HG03439 (cell line): Measurements from ENCODE around the gene IL17A.
A peak's percentile ranks its signal among the peaks of the same experiment; 100 is the strongest.
"Not testable (repeated sequence)": the region's sequence is repeated elsewhere in the genome, so short reads cannot be mapped to it uniquely, and the experiment has no call there.

ENCODE experiments used
- ATAC-seq: cut with Tn5 transposase; IDR thresholded peaks from one replicate; pipeline ENCODE4 v1.9.1; 2021; ENCODE audit warnings: mild to moderate bottlenecking, moderate library complexity; ENCODE audit not compliant: unreplicated experiment

The IL17A gene

DNA sequence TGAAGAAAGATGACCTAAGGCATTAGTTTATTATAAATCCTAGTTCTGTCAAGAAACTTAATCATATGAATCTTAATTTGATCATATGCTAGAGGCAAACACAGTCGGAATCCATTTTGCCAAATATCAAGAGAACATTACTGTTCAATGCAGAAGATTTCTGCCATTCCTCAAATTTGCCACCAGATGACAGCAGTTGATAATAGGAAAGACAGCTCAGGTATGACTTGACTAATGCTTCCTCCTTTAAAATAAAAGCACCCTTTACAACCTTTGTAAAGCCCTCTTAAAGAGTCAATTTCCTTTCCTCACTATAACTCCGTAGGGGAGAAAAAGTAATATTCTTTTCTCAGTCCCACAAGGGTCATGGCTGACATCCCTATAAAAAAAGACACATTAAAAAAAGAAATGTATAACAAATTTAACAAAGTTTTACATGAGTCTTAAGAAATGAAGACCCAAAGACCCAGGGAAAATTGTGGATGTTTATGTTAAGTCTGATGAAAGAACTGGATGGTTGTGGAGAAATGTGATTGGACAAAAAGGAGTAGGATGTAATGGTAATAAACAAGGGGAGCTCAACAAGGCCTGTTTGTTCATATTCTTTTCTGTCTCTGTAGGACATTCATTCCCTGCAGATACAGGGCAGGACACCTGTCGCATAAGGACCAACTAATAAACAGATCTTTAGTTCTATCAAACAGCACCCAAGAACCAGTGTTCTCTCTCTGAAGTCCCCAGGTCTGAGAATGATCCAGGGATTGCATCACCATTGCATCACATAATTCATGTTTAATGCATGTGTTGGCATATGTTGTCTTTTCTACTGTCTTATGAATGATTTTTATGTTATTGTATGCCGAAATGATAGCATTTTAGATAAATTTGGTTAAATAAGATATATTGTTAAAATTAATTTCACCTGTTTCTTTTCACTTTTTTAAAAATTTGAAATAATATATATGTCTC is 23.0 kb upstream of the IL17A start:
- ATAC-seq, result peak; percentile 43

DNA sequence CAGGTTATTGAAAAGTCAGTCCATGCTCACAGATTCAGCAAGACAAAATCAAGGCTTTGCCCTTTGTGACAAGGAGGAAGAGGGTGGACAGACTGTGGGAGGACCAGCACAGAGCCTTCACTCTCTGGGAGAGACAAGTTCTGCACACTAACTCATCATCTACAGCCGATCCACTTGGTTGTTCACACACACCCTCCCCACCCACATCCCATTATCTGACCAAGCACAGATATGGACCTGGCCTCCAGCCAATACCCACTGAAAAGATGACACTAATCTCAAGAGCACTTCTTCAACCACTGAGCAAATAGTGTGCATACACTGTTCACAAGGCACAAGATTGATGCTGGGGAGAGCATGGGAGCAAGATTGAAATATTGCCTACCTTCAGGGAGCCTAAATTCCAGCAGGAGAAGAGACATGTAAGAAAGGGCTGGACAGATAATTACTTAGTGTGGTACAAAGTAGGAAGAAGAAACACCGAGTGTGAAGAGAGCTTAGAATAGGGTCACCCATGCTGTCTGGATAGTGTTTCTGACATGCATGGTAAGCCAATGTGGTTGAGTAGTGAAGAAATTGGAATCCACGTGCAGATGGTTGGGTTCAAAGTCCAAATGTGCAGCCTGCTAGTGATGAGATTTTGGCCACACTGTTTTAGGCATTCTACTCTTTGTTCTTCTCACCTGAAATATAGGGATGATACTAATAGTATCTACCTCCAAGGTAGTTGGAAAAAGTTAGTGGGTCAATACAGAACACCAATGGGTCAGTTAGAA is 21.7 kb upstream of the IL17A start:
- ATAC-seq, result no peak

DNA sequence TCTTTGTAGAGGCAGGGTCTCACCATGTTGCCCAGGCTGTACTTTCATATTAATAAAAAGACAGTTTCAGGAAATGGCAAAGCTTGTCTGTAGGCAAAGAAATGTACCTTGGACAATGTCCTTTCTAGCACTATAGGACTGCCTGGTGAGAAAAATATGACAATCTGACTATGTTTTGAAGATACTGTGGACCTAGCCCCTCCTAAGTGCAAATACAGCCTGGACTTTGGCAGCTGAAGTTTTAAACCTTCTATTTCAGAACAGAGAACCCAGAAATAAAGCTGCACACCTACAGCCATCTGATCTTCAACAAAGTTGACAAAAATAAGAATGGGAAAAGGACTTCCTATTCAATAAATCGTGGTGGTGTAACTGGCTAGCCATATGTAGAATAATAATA is 18.9 kb upstream of the IL17A start:
- ATAC-seq, result no peak

DNA sequence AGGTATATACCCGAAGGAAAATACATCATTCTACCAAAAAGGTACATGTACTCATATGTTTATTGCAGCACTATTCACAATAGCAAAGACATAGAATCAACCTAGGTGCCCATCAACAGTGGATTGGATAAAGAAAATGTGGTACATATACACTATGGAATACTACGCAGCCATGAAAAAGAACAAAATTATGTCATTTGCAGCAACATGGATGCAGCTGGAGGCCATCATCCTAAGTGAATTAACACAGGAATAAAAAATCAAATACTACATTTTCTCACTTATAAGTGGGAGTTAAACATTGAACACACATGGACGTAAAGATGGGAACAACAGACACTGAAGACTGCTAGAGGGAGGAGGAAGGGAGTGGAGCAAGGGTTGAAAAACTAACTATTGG is 17.8 kb upstream of the IL17A start:
- not testable (repeated sequence) for ATAC-seq

DNA sequence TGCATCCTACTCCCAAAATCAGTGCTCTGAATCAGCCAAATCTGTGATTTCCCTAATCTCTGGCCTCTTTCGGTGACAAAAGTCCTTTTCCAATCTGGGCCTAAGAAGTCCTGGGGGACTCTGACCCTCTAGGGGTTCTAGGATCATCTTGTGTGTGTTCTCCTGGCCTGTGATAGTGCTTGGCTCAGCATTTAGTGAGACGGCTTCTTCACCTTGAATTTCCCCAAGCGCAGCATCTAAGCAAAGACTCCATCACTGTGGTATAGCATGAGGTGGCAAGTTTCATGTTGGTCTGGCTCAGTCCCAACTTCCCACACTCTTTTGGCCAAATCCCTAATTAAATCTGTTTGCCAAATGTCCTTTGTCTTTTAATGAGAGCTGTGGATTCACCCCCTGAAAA is 12.1 kb upstream of the IL17A start:
- ATAC-seq, result no peak

DNA sequence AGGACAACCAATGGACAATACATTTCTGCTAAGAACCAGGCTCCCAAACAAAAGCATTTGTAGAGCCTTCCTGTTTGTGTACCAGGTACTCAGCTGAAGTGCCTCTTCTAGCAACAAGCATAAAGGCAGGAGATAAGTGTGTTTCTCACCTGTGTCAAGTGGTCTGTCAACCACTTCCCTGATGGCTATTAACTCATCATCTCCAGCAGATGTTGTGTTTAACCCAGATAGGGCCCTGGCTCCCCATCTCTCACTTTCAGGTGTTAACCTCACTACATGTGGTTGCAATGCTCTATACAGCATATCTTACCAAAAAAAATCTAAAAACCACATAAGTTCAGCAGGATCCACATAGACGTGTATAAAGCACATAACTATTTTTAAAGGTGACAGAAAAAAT is 9.6 kb upstream of the IL17A start:
- peak; percentile 75 for ATAC-seq

DNA sequence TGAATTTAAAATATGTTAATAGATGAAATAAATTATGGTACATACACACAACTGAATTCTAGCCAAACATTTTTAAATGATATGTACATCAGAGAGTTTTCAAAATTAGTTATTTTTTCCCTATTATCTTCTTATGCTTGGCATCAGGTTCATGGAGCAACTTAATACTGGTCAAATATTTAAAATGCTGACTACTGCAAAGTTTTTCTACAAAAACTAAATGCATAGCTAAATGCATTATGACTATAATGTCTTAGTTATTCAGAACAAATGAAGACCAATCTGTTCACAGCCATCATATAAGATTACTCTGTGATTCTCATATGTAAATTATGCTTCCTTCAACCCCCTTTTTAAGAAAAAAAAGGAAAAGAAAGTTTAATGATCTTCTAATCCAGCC is 8.2 kb upstream of the IL17A start:
- ATAC-seq, result no peak

DNA sequence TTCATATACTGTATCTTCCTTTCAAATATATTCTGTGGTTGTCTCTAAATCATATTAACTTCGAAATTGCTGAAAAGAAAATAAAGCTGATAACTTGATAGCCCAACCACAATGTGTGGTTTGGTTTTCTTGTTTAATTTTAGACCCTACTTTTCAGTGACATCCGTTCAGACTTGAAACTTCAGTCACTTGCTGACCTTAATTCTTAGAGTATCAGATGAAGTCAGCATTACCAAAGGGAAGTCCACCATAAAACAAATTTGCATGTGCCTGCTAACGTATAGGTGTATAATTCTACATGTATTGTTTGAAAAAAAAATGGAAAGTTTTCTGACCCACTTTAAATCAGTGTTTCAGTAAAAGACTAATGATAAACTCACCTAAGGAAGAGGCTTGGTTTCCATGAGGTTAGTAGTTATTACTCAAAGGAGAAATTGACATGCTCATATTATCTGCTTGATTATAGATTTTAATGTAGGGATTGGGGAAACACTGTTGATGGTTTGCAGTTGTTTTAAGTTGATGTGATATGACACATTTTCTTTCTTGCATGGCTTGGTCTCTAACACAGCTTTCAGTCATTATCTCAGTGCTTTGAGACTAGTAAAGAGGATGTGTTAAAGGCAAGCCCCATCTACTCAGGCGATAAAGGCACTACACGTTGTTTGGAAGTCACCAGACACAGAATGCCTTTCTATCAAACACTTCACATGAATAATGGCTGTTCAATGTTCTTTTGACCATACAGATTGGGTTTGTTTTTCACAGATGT is 5.2 kb upstream of the IL17A start:
- peak; percentile 73 for ATAC-seq

DNA sequence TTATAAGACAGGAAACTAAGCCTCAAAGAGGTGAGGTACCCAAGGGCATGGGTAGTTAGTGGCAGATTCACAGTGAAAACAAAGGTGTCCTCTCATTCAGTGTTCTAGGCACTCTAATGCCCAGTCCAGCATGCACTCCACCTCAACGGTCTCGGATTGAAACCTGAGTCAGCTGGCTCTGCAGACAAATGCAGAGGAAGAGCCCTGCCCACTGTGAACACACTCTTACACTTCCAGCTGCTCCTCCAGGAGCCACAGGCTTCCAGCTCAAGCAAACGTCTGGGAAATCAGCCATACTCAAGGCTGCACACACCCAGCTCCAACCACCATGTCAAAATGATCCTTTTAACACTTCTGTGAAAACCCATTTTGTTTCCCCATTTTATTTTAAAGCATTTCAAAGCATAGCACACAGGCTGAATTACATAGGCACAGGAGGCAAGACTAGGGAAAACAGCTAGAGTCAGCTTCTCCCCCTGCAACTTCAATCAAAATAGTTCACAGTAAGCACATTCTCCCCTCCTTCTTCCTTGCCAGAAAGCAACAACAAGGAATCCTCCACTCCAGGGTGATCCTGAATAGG is 3.0 kb upstream of the IL17A start:
- ATAC-seq, result no peak

DNA sequence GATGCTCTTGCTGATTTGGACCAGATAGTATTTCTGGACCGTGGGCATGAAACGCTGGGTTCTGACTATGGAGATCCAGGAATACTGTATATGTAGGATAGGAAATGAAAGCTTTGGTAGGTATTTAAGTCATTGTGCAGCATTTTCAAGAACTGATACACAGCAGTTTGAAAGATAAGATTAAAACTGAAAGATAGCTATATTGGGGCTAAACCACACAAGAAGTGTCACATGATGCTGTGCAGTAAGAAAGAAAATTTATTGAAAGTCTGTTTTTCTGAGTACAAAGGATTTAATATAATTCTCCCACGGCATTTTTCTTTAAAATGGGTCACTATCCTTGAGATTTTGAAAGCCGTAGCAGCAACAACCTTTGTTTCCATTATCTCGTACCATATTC is 305 bp downstream of the IL17A start:
- peak; percentile 74 for ATAC-seq

DNA sequence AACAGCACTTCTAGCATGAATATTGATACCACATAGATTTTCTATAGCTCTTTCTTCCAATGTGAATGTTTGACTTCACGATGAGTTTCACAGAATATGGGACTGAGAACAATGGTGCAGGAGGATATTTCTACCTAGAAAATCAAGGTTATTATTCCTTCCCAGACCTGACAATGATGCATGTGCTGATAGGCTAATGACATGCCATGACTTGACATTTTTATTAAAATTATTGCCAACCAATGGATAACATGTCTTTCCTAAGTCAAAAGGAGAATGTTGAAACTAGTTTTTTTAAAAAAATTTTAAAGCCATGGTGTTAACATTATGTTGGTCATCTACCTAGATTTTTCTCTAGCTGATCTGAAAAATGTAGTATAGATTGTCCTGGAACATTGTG is 923 bp downstream of the IL17A start:
- no peak for ATAC-seq

DNA sequence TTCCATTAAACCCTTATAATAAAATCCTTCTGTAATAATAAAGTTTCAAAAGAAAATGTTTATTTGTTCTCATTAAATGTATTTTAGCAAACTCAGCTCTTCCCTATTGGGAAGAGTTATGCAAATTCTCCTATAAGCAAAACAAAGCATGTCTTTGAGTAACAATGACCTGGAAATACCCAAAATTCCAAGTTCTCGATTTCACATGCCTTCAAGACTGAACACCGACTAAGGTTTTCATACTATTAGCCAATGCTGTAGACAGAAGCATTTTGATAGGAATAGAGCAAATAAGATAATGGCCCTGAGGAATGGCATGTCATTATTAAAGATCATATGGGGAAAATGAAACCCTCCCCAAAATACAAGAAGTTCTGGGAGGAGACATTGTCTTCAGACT is 3.8 kb downstream of the IL17A start:
- no peak for ATAC-seq

DNA sequence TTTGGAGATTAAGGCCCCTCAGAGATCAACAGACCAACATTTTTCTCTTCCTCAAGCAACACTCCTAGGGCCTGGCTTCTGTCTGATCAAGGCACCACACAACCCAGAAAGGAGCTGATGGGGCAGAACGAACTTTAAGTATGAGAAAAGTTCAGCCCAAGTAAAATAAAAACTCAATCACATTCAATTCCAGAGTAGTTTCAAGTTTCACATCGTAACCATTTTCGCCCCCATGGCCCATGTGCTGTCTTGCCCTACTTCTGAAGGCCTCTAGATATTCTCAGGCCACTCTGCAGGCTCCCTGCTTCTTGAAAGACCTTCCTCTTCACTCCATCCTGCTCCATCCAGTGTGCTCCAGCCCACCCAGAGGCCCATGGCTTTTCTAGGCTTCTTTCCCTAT is 4.2 kb downstream of the IL17A start:
- ATAC-seq, result no peak

DNA sequence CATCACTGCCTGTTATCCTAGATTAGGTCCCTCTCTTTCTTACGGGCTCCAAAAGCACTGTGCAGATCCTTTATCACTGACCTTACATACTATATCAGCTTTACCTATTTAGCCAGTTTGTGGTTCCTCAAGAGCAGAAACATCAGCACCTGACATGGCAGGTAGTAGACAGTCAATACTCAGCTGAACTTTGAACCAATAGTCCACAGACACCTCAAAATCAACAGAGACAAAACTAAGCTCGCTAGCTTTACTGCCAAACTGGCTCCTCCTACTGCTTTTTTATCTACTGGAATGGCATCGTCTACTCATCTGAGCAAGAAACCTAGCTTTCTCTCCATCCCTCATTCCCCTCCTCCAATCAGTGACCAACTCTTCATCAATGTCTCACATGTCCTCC is 5.6 kb downstream of the IL17A start:
- ATAC-seq, result no peak

DNA sequence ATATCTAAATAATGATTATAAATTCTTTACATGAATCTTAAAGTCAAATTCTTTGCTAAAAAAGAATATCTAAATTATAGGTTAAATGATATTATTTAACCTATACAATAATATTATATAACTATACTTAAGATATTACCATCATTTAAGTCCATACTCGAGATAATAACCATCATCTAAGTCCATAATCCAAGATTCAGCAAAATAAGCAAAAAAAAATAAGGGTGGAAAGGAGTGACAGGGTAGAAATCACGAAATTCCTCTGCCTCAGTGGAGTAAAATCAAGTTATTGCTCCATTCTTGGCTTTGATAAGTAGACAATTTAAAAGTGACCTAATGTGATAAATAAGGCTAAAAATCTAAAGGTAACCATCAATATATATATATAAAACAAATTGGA is 9.7 kb downstream of the IL17A start:
- ATAC-seq, result no peak

DNA sequence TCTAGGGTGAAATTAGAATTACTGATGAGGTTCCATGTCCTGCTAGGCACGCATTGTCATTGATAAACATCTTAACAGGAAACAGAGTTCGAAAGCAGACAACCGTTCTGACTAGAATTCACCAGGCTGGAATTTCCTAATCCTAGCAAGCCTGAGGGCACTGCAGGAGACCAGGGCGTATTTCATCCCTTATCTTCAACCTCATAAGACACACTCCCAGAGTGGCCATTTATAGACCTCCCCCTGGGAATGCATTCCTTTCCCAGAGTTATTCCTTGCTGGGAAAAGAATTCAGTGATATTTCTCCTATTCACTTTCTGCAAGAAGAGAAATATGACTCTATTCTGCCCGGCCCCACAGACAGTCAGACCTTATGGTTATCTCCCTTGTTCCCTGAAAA is 13.9 kb downstream of the IL17A start:
- ATAC-seq, result not testable (repeated sequence)

DNA sequence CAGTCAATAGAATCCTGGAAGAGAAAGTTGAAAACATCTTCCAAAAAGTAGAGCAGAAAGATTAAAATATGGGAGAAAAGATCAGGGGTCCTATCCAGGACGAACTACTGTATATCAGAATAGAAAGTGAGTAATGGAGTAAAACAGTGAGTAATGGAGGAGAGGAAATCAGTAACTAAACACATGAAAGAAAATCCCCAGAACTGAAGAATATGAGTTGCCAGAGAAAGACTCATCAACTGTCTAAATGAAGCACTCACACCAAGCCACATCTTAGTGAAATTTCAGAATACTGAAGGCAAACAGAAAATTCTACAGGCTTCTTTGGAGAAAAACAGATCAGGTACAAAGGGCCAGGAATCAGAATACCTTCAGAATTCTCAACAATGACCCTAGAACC is 14.9 kb downstream of the IL17A start:
- ATAC-seq, result no peak

DNA sequence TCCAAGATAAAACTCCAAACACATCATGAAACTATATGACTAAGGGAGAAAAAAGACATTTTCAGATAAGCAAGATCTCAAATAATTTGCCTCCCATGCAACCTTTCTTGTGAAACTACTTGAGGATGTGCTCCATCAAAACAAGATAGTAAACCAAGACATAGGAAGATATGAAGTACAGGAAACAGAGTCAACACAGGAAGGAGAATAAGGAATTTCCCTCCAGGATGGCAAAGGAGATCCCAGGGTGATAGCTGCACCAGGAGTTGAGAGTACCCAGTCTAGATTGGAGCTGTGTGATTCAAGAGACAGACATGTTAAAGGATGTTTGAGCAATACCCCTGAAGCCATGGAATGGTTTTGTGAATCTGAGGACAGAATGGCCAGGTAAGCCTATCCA is 15.3 kb downstream of the IL17A start:
- no peak for ATAC-seq

DNA sequence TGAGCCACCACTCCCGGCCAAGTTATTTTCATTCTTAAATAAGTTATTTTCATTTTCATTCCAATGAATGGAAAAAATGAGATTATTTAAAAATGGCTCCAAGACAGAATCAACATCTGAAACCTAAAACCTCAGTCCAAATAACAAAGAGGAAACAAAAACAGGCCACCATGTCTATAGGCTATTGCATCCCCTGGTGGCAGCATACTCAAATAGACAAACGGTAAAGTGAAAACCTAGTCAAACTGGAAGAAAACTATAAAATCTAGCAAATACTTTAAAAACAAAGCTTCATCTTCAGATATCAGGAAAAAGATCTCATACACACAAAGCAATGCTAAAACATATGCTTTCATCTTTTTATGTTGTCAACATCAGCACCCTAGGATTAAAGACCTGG is 20.9 kb downstream of the IL17A start:
- no peak for ATAC-seq

DNA sequence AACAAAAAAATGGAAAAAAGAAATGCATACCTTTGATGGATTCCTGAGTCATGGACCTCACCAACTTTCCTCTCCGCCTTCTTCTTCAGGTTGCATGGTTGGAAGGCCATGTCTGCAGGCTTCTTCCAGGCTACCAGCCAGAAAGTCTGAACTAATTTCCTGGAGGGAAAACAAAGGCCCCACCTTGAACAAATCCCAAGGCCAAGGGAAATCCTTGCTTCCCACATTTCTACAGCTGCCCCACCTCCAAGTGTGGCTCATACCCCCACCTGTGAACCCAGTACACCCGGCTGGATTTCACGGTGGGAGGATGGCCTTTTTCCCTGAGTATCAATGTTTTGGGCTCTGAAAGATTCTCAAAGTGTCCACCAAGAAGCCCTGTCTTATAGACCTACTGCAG is 22.4 kb downstream of the IL17A start:
- ATAC-seq, result no peak

DNA sequence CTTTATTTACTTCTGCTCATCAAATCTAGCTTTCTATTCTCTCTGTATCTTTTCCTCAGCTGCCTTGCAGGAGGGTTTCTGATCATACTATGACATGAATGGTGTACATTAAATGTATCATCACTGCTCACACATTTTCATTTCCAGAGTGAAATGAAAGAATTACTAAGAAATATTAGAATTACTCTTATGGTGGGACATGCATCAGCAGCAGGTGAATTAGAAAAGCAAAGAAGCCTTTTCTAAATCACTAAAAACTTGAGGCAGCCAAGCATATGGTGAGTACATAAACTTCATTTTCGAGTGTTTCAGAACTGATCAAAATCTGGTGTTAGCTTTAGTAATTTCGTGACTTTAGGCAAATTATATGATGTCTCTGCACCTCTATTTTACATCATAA is 23.6 kb downstream of the IL17A start:
- peak; percentile 53 for ATAC-seq
